ENCODE results near the gene CSNK1G1. TPM values are rescaled to one million over a fixed set of nuclear protein-coding genes. Genes with fewer than 3 reads are reported as not detected.

CSNK1G1 gene
- total and polyA plus RNA-seq, 12 donors: 1.9 to 9.4 (median 7.4) TPM

GRCh38 chr15:64152507-64153387, 203.2 kb downstream of the CSNK1G1 start:
- intact Hi-C loops (cut with DNase I): loop anchor here in 7 of 10 donors (5.0 to 10.0 kb wide), 4 partner anchors 45 to 60 kb away; partner anchors contain the start of genes SNX1 (in 5 of the 7) and CIAO2A (in 3 of the 7)
- peak overlapping the region in 3 of 10 donors; percentile 31 to 82 (median 64) for H3K27ac ChIP-seq

GRCh38 chr15:64151727-64152506, 204.1 kb downstream of the CSNK1G1 start, which contains the start of gene SNX22:
Gene SNX22 (plus strand): TSS chr15:64151731. CDS start chr15:64151776, 45 bp downstream.
- peak within 1 kb of the TSS in 1 of 10 donors; percentile 31 for H3K27ac ChIP-seq
- no peaks in the 10 kb centered on the region for H3K9me3 ChIP-seq
- intact Hi-C loops (cut with DNase I): loop anchor here in 7 of 10 donors (5.0 to 10.0 kb wide), 4 partner anchors 45 to 60 kb away; partner anchors contain the start of genes SNX1 (in 5 of the 7) and CIAO2A (in 3 of the 7)
- WGBS, 2 donors: 2% methylated on average over 71 to 83 of the region's 83 CpGs
- H3K36me3 ChIP-seq: peaks cover 0 to 32% (median 18%) of the 10 kb centered on the region in 9 donors
- peaks cover 0 to 32% (median 0%) of the 10 kb centered on the region in 7 donors for H3K27me3 ChIP-seq
- peak within 1 kb of the TSS; percentile 38 to 60 (median 54) for H3K4me3 ChIP-seq
- peak in 1 of 2 donors; percentile 43 for DNase-seq
- H3K4me1 ChIP-seq: peaks cover 28 to 59% (median 41%) of the 10 kb centered on the region in 9 donors
- peak in 1 of 8 donors; percentile 4 for ATAC-seq
- no peak for TF ChIP-seq CTCF (IDR thresholded peaks at IDR 0.05)

More at GRCh38 chr15:64152507-64153387, 203.2 kb downstream of the CSNK1G1 start:
- 30 to 37% methylated on average over 27 of the region's 27 CpGs for WGBS, 2 donors
- TF ChIP-seq CTCF (IDR thresholded peaks at IDR 0.05): no peak
- H3K4me1 ChIP-seq: peaks cover 24 to 62% (median 48%) of the 10 kb centered on the region in 9 donors
- no peak for ATAC-seq
- H3K36me3 ChIP-seq: peaks cover 0 to 40% (median 21%) of the 10 kb centered on the region in 9 donors
- peak overlapping the region in 9 of 10 donors; percentile 40 to 60 (median 54) for H3K4me3 ChIP-seq
- DNase-seq: no peak
- H3K9me3 ChIP-seq: no peaks in the 10 kb centered on the region
- peaks cover 0 to 32% (median 0%) of the 10 kb centered on the region in 7 donors for H3K27me3 ChIP-seq

GRCh38 chr15:64149893-64150578, 205.9 kb downstream of the CSNK1G1 start:
- WGBS, 2 donors: 76 to 79% methylated on average over 9 of the region's 9 CpGs
- DNase-seq (no peak), ATAC-seq (no peak)
- Histone ChIP-seq H3K27me3 (peaks cover 0 to 32% (median 0%) of the 10 kb centered on the region in 7 donors), H3K27ac (no peak overlapping the region), H3K4me3 (no peak overlapping the region), H3K4me1 (peaks cover 30 to 65% (median 41%) of the 10 kb centered on the region in 9 donors), H3K36me3 (peaks cover 0 to 28% (median 1%) of the 10 kb centered on the region in 9 donors), H3K9me3 (no peaks in the 10 kb centered on the region)
- no peak for TF ChIP-seq CTCF (IDR thresholded peaks at IDR 0.05)
- intact Hi-C loops (cut with DNase I): loop anchor here in 7 of 10 donors (5.0 to 10.0 kb wide), 4 partner anchors 43 to 58 kb away; partner anchors contain the start of genes SNX1 (in 5 of the 7) and CIAO2A (in 3 of the 7)

Measured in heart right ventricle (tissue), 16 donors.